Coronary artery (tissue), 2 donors: ENCODE measurements around the gene BTK.

Source experiments
- DNase-seq: peaks from one replicate; pipeline ENCODE4 v3.0.0-alpha.2; 2017; ENCODE audit warnings: low spot score
- H3K27ac ChIP-seq, 2 donors: fragments of 200-600 bp; sonication (generic); one replicate each; pipeline ENCODE4 v1.5.1; 2016 to 2019
- H3K4me3 ChIP-seq: fragments of 200-600 bp; sonication (generic); 2 replicates; pipeline ENCODE4 v1.5.1; 2016; ENCODE audit warnings: mild to moderate bottlenecking, moderate library complexity
- TF ChIP-seq, protein P1 (sequence below): fragments of 200-600 bp; sonication (generic); IDR thresholded peaks from one replicate; pipeline ENCODE4 v1.5.1; 2019; ENCODE audit warnings: antibody characterized with exemption

The BTK gene

DNA sequence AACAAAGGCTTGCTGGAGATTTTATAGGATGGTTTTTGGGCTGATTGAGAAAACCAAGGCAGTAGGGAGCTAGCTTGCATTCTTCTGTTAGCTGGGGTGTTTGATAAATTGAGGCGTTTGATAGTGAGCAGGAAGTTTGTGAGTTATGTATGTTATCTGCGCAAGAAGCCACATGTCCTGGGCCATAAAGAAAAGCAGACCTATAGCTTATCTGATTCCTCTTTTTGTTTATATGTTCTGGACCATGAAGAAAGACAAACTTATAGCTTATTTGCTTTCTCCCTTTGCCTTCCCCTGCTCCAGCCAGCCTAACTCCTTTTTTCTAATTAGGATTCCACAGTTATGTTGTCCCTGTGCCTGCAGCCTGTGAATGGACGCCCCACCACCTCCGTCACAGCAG lies 31.2 kb upstream of the BTK start:
- DNase-seq = no peak
- Histone ChIP-seq H3K4me3 (no peak overlapping the region), H3K27ac (peak overlapping the region in 1 of 2 donors; percentile 91)
- TF ChIP-seq, protein P1, sequence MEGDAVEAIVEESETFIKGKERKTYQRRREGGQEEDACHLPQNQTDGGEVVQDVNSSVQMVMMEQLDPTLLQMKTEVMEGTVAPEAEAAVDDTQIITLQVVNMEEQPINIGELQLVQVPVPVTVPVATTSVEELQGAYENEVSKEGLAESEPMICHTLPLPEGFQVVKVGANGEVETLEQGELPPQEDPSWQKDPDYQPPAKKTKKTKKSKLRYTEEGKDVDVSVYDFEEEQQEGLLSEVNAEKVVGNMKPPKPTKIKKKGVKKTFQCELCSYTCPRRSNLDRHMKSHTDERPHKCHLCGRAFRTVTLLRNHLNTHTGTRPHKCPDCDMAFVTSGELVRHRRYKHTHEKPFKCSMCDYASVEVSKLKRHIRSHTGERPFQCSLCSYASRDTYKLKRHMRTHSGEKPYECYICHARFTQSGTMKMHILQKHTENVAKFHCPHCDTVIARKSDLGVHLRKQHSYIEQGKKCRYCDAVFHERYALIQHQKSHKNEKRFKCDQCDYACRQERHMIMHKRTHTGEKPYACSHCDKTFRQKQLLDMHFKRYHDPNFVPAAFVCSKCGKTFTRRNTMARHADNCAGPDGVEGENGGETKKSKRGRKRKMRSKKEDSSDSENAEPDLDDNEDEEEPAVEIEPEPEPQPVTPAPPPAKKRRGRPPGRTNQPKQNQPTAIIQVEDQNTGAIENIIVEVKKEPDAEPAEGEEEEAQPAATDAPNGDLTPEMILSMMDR = no peak

GRCh38 chrX:101416691-101417090 lies 30.7 kb upstream of the BTK start:
- TF ChIP-seq, protein P1 = no peak
- DNase-seq = no peak
- no peak overlapping the region for H3K27ac ChIP-seq
- H3K4me3 ChIP-seq = no peak overlapping the region

- no peak for DNase-seq
- Histone ChIP-seq H3K27ac (peak overlapping the region; percentile 30 to 66), H3K4me3 (peak overlapping the region; percentile 40)
- TF ChIP-seq, protein P1 = peak; percentile 59
Measured at GRCh38 chrX:101415180-101416145, 29.5 kb upstream of the BTK start.

GRCh38 chrX:101411984-101412383 lies 26.0 kb upstream of the BTK start:
- Histone ChIP-seq H3K4me3 (no peak overlapping the region), H3K27ac (no peak overlapping the region)
- TF ChIP-seq, protein P1 = no peak
- DNase-seq = no peak

GRCh38 chrX:101410461-101410860 lies 24.5 kb upstream of the BTK start:
- DNase-seq = no peak
- TF ChIP-seq, protein P1 = no peak
- Histone ChIP-seq H3K4me3 (peak overlapping the region; percentile 14), H3K27ac (peak overlapping the region in 1 of 2 donors; percentile 9)

GRCh38 chrX:101409043-101409442 lies 23.1 kb upstream of the BTK start:
- TF ChIP-seq, protein P1 = no peak
- H3K4me3 ChIP-seq = peak overlapping the region; percentile 77
- no peak for DNase-seq
- H3K27ac ChIP-seq = peak overlapping the region in 1 of 2 donors; percentile 92

DNA sequence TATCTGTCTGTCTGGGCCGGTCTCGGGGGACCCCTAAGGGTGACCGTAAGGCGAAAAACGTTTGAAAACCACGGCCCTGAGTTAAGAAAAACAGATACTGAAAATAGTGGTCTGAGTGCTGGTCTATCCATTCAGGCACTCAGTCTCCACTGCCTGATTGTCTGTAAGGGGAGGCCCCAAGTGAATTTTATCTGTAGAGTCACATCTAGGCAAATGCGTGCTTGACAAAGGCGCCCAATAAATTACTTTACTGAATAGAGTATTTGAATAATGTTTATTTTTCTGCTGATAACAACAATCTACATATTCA lies 22.5 kb upstream of the BTK start:
- TF ChIP-seq, protein P1 = no peak
- peak overlapping the region; percentile 92 to 94 for H3K27ac ChIP-seq
- no peak for DNase-seq
- H3K4me3 ChIP-seq = peak overlapping the region; percentile 77
